Measurements from ENCODE around the gene DCAF6.
"Not testable (repeated sequence)": the region's sequence is repeated elsewhere in the genome, so short reads cannot be mapped to it uniquely, and the experiment has no call there.

DNA sequence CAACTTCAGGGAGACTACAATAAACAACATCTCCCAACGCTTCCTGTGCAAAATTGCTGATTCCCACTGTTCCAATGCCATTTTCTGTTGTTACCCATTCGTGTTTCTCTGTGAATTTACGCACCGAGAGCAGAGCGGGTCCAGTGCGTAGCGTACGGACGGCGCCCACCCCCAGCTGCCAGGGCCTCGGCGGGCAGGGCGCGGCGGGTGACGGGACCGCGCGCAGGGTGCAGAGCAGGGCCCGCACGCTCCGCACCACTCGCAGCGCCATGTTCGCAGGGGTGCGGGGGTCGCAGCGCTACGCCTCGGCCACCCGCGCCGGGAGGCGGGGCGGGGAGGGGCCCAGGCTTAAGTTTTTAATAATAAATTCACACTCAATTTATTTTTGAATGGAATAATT is 119.7 kb downstream of the DCAF6 start:
- TF ChIP-seq POLR2A (IDR thresholded peaks at IDR 0.05; ENCODE audit: low read length); GATA1 (IDR thresholded peaks at IDR 0.05; ENCODE audit: low read depth, low read length): not testable (repeated sequence)
